ENCODE results near the gene TRPV2.
"Not testable (repeated sequence)": the region's sequence is repeated elsewhere in the genome, so short reads cannot be mapped to it uniquely, and the experiment has no call there.

TRPV2 gene

GRCh38 chr17:16438557-16439302 lies 23.4 kb downstream of the TRPV2 start:
- peak; percentile 100 for DNase-seq (ENCODE audit: low spot score)

GRCh38 chr17:16439303-16439791 lies 24.0 kb downstream of the TRPV2 start:
- no peak for DNase-seq (ENCODE audit: low spot score)

- DNase-seq (ENCODE audit: low spot score) = no peak
These were observed 24.5 kb downstream of the TRPV2 start for GRCh38 chr17:16439811-16440351.

- DNase-seq (ENCODE audit: low spot score) = not testable (repeated sequence)
These were observed 25.0 kb downstream of the TRPV2 start for GRCh38 chr17:16440354-16440753.

- no peak for DNase-seq (ENCODE audit: low spot score)
These were observed 25.7 kb downstream of the TRPV2 start for GRCh38 chr17:16440901-16441629.

DNA sequence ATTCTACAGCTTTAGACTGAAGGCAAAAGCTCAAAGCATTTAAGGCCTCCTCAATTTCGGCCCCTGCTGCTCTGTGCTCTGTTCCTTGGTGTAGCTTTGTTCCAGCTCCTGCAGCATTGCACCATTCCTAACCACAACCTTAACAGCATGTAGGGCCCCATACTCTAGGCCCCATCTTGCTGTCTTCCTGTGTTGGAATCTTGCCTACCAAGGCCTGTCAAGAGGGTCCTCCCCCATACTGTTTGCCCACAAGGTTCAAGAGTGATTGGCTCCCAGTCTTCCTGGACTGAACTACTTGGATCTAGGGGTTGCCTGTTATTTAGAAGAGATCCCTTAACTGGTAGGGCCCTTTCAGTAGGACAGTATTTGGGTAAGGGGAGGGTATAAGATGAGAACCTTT lies 26.8 kb downstream of the TRPV2 start:
- DNase-seq (ENCODE audit: low spot score) = no peak

GRCh38 chr17:16442594-16443510 lies 27.5 kb downstream of the TRPV2 start:
- no peak for DNase-seq (ENCODE audit: low spot score)

- no peak for DNase-seq (ENCODE audit: low spot score)
These were observed 28.3 kb downstream of the TRPV2 start for GRCh38 chr17:16443511-16444257.

DNA sequence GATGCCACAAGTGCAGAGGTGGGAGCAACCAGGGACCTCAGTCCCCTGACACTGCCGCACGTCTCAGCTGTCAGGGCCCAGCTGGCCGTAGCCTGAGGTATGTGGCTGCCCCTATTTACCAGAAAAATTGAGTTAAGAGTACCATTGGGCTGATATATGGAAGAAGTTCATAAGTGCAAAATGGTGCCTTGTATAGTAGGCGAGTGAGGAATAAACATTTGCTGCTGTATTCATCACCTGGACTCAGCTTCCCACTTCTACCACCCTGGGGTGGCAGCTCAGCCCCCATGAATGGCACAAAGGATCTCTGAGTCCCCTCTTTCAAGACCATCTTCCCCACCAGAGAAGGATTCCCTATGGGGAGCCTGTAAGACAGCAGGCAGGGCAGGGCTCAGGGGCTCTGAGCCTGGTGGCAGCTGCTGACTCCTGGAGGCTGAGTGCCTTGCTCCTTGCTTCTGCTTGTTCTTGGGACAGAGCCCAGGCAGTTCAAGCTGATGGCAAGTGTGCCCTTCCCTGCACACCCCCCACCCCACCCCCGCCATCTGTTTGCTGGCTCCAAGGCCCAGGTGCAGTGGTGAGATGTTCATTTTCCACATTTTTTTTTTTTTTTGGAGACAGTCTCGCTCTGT lies 29.0 kb downstream of the TRPV2 start:
- no peak for DNase-seq (ENCODE audit: low spot score)

GRCh38 chr17:16446338-16446983 lies 31.1 kb downstream of the TRPV2 start:
- DNase-seq (ENCODE audit: low spot score) = no peak

DNA sequence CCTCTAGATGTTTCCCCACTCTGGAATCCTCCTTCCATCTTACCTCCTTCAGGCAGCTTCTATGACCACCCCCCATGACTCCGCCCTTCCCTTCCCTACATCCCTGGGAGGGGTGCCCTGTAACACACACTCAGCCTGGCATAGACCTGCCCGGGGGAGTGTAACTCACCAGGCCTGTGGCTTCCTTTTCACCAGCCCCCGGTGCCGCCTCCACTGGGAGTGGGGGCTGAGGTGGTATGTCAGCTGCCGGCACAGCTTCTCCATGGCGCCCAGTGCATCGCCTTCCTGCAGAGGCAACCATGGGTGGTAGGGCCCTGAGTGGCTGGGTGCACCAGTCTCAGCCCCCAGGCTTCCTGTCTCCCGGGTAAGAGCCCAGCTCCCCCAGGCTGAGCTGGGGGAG lies 32.3 kb downstream of the TRPV2 start:
- DNase-seq (ENCODE audit: low spot score) = no peak

GRCh38 chr17:16448490-16448889 lies 33.1 kb downstream of the TRPV2 start:
- no peak for DNase-seq (ENCODE audit: low spot score)

DNA sequence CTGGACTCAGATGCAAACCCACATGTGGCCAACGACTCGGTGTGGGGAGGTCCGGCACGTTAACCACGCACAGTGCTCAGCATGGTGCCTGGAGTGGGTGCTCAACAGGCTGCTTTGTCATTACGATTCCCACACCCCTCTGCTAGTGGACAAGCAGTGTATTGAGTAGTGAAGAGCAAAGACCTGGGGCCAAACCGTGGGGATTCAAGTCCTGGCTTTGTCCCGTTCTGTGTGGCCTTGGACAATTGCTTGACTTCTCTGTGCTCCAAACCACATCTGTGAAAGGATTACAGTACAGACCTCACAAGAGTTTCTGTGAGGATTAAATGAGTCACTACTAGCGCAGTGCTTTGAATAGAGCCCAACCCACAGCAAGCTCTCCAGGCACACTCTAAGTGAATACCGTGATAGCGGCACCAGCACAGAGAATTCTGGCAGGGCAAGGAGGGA lies 33.8 kb downstream of the TRPV2 start:
- no peak for DNase-seq (ENCODE audit: low spot score)

- DNase-seq (ENCODE audit: low spot score) = no peak
These were observed 34.7 kb downstream of the TRPV2 start for GRCh38 chr17:16450028-16450427.

GRCh38 chr17:16452268-16452667 lies 36.9 kb downstream of the TRPV2 start:
- not testable (repeated sequence) for DNase-seq (ENCODE audit: low spot score)

GRCh38 chr17:16453493-16453851 lies 38.1 kb downstream of the TRPV2 start:
- no peak for DNase-seq (ENCODE audit: low spot score)

- no peak for DNase-seq (ENCODE audit: low spot score)
These were observed 40.8 kb downstream of the TRPV2 start for GRCh38 chr17:16455997-16456741.

- DNase-seq (ENCODE audit: low spot score) = no peak
These were observed 41.5 kb downstream of the TRPV2 start for GRCh38 chr17:16456742-16457316.

DNA sequence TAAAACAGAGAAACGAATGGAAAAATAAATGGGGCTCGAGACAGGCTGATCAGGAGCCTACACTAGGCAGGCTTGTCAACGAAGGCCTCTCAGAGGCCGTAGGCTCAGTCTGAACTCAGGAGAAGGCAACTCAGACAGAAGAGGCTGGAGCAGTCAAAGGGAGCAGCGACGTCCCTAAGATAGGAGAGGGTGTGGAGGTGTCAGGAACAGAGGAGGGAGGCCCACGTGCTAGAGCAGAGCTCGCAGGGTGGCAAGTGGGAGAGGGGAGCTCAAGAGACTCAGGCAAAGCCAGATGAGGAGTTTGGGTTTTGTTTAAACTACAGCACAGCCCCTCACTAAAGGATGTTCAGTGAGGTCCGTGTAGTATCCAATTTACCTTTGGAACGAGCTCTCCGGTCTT lies 43.9 kb downstream of the TRPV2 start:
- no peak for DNase-seq (ENCODE audit: low spot score)
